ENCODE data around the gene SLC25A29. TPM values are rescaled to one million over a fixed set of nuclear protein-coding genes. Genes with fewer than 3 reads are reported as not detected.
A peak's percentile ranks its signal among the peaks of the same experiment; 100 is the strongest.

Gene SLC25A29
- total RNA-seq, 3 donors from 2014 or later = 40.2 to 119 (median 110) TPM

GRCh38 chr14:100243020-100243419, 63.2 kb downstream of the SLC25A29 start:
- no peak overlapping the region for H3K4me3 ChIP-seq
- no peaks in the 10 kb centered on the region for H3K27me3 ChIP-seq
- no peaks in the 10 kb centered on the region for H3K36me3 ChIP-seq
- no peak for TF ChIP-seq CTCF (IDR thresholded peaks at IDR 0.05)
- no peak for TF ChIP-seq POLR2AphosphoS5 (IDR thresholded peaks at IDR 0.05)
- no peak for TF ChIP-seq POLR2A (IDR thresholded peaks at IDR 0.05)
- no peak overlapping the region for H3K27ac ChIP-seq
- H3K9me3 ChIP-seq = no peaks in the 10 kb centered on the region
- DNase-seq (ENCODE audit: low spot score in 2 of 2) = no peak
- intact Hi-C loops (cut with DNase I; ENCODE audit: low total_unique reads) = no loop called here
- peaks cover 10 to 16% of the 10 kb centered on the region in 2 donors for H3K4me1 ChIP-seq

DNA sequence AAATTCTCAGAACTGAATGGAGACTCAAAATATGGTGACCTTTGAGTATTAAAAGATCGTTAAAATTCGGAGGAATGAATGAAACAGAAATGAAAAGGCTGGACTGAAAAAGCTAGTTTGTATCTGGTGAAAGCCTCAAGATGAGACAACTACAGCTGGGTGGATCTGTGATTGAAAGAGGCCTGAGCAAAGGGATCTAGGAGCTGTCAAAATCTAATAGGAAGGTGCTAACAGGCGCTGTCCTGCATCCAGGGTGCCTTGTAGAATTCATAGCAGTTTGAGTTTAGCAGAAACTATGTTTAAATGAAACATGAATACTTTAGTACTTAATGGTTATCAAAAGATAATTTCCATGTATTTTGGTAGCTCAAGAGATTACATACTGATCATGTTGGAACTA, 65.0 kb downstream of the SLC25A29 start:
- H3K9me3 ChIP-seq = no peaks in the 10 kb centered on the region
- H3K4me3 ChIP-seq = peak overlapping the region; percentile 90 to 100 (median 99)
- H3K36me3 ChIP-seq = no peaks in the 10 kb centered on the region
- no peak for TF ChIP-seq POLR2AphosphoS5 (IDR thresholded peaks at IDR 0.05)
- no peak for TF ChIP-seq POLR2A (IDR thresholded peaks at IDR 0.05)
- TF ChIP-seq CTCF (IDR thresholded peaks at IDR 0.05) = no peak
- DNase-seq (ENCODE audit: low spot score in 2 of 2) = no peak
- H3K27me3 ChIP-seq = no peaks in the 10 kb centered on the region
- peaks cover 3 to 13% of the 10 kb centered on the region in 2 donors for H3K4me1 ChIP-seq
- intact Hi-C loops (cut with DNase I; ENCODE audit: low total_unique reads) = no loop called here
- H3K27ac ChIP-seq = peak overlapping the region; percentile 99 to 100

Other genes with a start within 250 kb of the SLC25A29 start
- gene EVL, start 241.0 kb downstream of the SLC25A29 start, total RNA-seq = 100 to 1,000 TPM in 2 of 3 donors, 10 to 100 TPM in 1; 50.7 to 116 (median 107) TPM
- gene DEGS2, start 146.8 kb downstream of the SLC25A29 start, total RNA-seq = 10 to 100 TPM in 2 of 3 donors, 1 to 10 TPM in 1; 1.1 to 12.0 (median 10.2) TPM
- gene YY1, start 67.3 kb downstream of the SLC25A29 start, total RNA-seq = 10 to 100 TPM; 46.2 to 61.2 (median 50.6) TPM
- gene SLC25A47, start 16.9 kb upstream of the SLC25A29 start, total RNA-seq = under 1 TPM in 1 of 3 donors, not detected in 2; 0.16 TPM
- gene WDR25, start 70.0 kb upstream of the SLC25A29 start, total RNA-seq = 10 to 100 TPM in 2 of 3 donors, 1 to 10 TPM in 1; 8.0 to 14.2 (median 12.5) TPM

Data from breast epithelium (tissue), 4 donors.